GM12873 (cell line): ENCODE results near the gene CAMKMT.

Experiments
- TF ChIP-seq, protein P1 (sequence below): IDR thresholded peaks from 2 replicates; pipeline ENCODE4 v1.5.1; 2012; ENCODE audit warnings: low read depth, mild to moderate bottlenecking, moderate library complexity, low read length, control low read depth; ENCODE audit not compliant: insufficient read depth; ENCODE audit errors: missing control alignments

The CAMKMT gene

DNA sequence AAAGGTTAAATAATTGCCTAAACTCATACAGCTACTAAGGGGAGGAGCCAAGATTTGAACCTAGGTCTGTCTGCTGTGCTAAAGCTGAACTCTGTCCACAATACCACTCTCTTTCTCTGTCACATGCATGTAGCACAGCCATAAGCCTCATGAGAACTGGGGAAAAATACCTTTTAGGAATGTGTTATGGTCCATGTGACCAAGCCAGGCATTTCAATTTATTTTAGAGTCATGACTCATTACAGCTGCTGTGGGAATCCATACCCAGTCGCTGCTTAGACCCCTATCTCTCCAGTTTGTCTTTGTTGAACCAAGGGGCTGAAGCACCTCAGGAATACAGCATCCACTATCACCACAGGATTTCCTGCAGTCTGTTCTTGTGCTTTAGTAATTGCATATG, 379.8 kb downstream of the CAMKMT start:
- TF ChIP-seq, protein P1, sequence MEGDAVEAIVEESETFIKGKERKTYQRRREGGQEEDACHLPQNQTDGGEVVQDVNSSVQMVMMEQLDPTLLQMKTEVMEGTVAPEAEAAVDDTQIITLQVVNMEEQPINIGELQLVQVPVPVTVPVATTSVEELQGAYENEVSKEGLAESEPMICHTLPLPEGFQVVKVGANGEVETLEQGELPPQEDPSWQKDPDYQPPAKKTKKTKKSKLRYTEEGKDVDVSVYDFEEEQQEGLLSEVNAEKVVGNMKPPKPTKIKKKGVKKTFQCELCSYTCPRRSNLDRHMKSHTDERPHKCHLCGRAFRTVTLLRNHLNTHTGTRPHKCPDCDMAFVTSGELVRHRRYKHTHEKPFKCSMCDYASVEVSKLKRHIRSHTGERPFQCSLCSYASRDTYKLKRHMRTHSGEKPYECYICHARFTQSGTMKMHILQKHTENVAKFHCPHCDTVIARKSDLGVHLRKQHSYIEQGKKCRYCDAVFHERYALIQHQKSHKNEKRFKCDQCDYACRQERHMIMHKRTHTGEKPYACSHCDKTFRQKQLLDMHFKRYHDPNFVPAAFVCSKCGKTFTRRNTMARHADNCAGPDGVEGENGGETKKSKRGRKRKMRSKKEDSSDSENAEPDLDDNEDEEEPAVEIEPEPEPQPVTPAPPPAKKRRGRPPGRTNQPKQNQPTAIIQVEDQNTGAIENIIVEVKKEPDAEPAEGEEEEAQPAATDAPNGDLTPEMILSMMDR = no peak

DNA sequence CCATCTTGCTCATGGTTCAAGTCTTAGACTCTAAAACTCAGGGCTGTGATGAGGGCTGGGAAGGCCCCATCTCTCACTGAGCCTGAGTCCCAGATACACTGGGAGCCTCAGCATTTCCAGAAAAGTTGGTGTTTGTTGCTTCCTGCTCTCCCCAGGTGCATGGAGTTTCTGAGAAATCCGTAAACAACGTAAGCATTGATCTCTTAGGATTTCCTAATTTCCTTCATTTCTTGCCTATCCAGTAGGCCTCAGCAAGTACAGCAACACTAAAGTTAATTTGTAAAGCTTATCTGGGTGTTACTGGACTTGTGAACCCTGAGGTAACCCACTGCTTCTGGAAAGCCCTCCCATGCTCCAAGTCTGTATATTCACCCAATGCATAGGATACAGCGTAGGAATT, 380.3 kb downstream of the CAMKMT start:
- TF ChIP-seq, protein P1 = no peak

DNA sequence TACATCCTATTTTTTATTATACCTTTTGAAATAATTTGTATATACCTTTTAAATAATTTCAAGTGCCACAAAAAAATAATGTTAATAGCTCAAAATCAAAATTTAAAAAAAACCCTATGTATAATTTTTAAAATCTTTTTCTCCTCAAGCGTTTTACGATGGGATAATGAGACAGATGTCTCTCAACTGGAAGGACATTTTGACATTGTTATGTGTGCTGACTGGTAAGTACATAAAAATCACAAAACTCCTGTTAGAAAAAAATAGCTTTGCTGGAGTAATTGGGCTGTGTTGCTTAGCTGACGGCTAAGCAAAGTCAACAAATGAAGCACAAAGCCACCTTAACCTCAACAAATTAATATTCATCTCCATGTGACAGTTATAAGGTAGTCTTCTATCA, 381.7 kb downstream of the CAMKMT start:
- TF ChIP-seq, protein P1 = no peak

DNA sequence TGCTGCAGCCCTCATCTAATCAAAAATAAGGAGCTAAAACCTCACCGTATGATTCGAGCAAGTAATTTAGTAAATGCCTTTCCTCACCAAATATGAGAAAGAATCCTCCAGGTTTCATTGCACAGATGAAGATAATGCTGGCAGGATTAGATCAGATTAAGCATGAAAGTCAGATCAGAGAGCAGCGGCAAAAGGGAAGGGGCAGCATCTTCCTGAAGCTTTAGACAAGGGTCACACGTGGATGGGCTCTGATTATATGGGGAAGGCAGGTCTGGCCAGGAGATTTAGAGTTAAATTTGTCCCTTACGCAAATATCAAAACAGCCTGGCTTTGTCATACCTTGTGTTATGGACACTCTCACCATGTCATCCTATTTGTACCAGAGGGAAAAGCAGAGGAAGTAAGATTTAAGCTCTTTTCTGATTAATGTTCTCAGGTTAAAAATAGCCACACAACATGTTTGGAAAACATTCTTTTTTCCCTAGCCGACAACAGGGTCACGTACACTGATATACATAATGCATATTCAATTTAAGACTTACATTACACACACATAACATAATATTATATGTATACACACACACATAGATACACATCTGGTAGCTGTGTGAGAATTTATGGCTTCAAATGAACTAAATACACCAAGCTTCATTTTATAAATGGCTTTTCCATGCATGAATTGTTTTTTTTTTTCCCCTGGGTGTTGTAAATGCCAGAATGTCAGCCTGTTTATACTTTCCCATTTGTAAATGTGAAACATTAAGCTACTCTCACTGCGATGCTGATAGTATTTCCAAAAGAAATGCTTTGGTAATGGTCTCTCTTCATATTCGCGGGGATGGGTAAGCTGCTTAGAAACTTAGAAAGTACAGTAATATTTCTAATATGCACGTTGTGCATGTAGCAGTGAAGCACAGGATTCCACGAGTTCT, 383.5 kb downstream of the CAMKMT start:
- TF ChIP-seq, protein P1 = no peak

DNA sequence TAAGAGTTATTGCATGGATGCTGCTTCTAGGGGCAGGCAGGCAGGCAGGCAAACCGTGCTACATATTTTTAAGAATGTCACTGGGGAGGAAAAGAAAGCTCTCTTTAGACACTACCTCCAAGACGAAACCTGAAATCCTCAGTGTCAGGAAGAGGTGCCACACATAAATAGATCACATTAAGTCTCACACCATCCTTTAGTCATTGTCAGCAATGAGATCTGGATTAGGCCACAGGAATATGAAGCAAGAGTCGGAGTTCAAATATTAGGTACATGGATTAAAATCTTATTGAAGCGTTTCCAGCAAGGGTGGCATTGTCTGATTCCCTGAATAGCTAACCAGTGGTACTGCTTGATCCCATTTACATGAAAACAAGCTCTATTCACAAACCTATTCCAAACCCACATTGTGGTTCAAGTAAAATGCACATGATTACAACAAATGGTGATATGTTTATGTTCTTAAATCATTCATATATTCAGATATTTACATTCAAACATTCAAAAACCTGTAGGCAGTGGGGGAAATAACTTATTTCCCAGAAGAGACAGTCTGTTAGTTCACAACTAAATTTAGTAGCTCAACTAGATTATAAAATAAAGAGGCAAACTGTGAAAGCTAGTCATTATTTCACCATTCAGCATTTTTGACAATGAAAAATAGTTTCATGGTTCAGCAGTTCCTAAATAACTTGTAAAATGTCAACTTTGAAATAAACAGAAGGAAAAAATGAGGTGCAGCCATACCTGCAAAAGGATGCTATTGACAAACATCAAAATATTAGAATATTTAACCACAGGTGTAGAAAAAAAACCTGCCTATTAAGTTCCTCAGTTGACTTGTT, 384.4 kb downstream of the CAMKMT start:
- TF ChIP-seq, protein P1 = no peak

DNA sequence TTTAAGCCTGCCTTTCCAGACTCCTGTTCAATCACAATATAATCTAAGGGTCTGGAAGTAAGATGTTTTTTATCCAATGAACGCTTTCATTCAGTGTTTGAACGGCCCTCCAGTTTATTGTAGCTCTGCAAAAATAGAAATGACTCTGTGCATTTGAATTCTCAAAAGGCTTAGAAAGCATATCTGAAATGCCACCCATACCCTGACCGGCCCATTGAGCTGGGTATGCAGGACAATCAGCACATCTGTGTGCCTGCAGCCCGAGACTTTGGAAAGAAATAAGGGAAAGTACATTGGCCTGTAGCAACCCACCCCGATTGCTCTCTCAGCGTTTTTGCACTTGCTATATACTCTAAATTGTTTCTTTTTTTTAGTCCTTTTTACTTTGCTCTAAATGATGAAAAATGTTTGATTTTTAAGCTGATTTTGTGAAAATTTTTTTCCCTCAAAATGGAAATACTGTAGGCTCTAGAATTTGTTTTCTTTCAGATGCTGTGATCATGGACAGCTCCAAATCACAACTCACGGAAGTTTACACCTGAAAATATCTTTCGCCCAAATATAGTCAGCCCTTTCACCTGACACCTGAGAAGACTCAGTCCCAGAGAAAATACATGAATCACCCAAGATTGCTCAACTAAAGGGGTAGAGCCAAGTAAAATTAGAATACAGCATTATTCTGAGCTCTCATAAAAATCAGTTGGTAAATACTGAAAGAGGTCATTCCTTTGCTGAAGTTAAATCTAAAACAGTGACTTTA, 385.3 kb downstream of the CAMKMT start:
- TF ChIP-seq, protein P1 = no peak
